HCT116 (cell line): ENCODE results near the gene SPSB3. TPM values are rescaled to one million over a fixed set of nuclear protein-coding genes. Genes with fewer than 3 reads are reported as not detected.

Experiments
- ATAC-seq: fragments of 200-7000 bp; cut with Tn5 transposase; 2 replicates; pipeline ENCODE4 v1.9.1; 2020; ENCODE audit warnings: mild to moderate bottlenecking, moderate library complexity
- BruUV-seq: library from RNA; stranded (reverse); fragments of 400-500 nt; replicated peaks from 2 replicates; lab custom pipeline; 2021; lab: Mats Ljungman, UMichigan
- CTCF ChIA-PET: fragments of 300-600 bp; sonication (Branson Sonifier 250); formaldehyde crosslinking; loops from one replicate; lab custom pipeline; 2021; ENCODE audit warnings: antibody characterized with exemption; lab: Charles Lee
- POLR2A ChIA-PET: fragments of 300-600, 350-600 bp; sonication (Branson Sonifier 250); formaldehyde crosslinking; loops from one replicate; lab custom pipeline; 2021; ENCODE audit warnings: antibody characterized with exemption; lab: Charles Lee
- RAD21 ChIA-PET, 2 experiments: fragments of 300-600 bp; sonication (Branson Sonifier 250); formaldehyde crosslinking; loops; one replicate each; lab custom pipeline; 2023; ENCODE audit warnings: low total read pairs in 2 of 2; ENCODE audit not compliant: uncharacterized antibody in 2 of 2, unreplicated experiment in 2 of 2, low non-redundant PET in 1 of 2; lab: Charles Lee
- DNase-seq: peaks from one replicate; pipeline ENCODE4 v3.0.0-alpha.2; 2010; ENCODE audit warnings: low read depth, low spot score
- H2AFZ ChIP-seq: fragments of 200-600 bp; shearing (Covaris generic), sonication (generic); 2 replicates; pipeline ENCODE4 v1.6.1; 2017; ENCODE audit warnings: low read depth, mixed run types, mixed read lengths, antibody characterized with exemption, low read length; ENCODE audit not compliant: poor library complexity, severe bottlenecking
- H3K27ac ChIP-seq: 2 replicates; pipeline ENCODE4 v1.5.1; 2012; ENCODE audit warnings: low read depth, low read length
- H3K27me3 ChIP-seq: fragments of 200-600 bp; sonication (generic); 2 replicates; pipeline ENCODE4 v1.6.1; 2016; ENCODE audit warnings: mixed run types, low read length, mixed read lengths; ENCODE audit not compliant: insufficient read depth
- H3K36me3 ChIP-seq, 2 experiments: fragments of 200-500 bp in 1 of 2; fragments of 200-600 bp in 1 of 2; sonication (Bioruptor generic) in 1 of 2; sonication (generic) in 1 of 2; 2 replicates each; pipeline versions ENCODE4 v1.5.1 to v1.6.1; 2014 to 2016; ENCODE audit warnings: low read length in 2 of 2, inconsistent platforms in 1 of 2, mixed read lengths in 1 of 2, mixed run types in 1 of 2; ENCODE audit not compliant: insufficient read depth in 2 of 2, control insufficient read depth in 1 of 2
- H3K4me1 ChIP-seq, 2 experiments: fragments of 200-600 bp in 1 of 2; sonication (generic) in 1 of 2; 2 replicates each; pipeline versions ENCODE4 v1.5.1 to v1.6.1; 2012 to 2017; ENCODE audit warnings: low read length in 2 of 2, inconsistent platforms in 1 of 2, mild to moderate bottlenecking in 1 of 2, mixed read lengths in 1 of 2, mixed run types in 1 of 2, moderate library complexity in 1 of 2; ENCODE audit not compliant: insufficient read depth in 2 of 2, control insufficient read depth in 1 of 2
- H3K4me2 ChIP-seq: fragments of 200-600 bp; sonication (generic); 2 replicates; pipeline ENCODE4 v1.6.1; 2017; ENCODE audit warnings: mixed run types, low read length, mixed read lengths
- H3K4me3 ChIP-seq, 2 experiments: fragments of 200-600 bp in 1 of 2; sonication (generic) in 1 of 2; replicated peaks in 1 of 2; 2 replicates each; pipeline ENCODE4 v1.5.1; 2011 to 2016; ENCODE audit warnings: low read length in 2 of 2, control low read depth in 1 of 2, low read depth in 1 of 2, mild to moderate bottlenecking in 1 of 2, mixed read lengths in 1 of 2, mixed run types in 1 of 2
- H3K79me2 ChIP-seq: fragments of 200-600 bp; sonication (generic); 2 replicates; pipeline ENCODE4 v1.6.1; 2017; ENCODE audit warnings: mild to moderate bottlenecking, mixed run types, low read length, moderate library complexity, mixed read lengths; ENCODE audit not compliant: insufficient read depth
- H3K9ac ChIP-seq: fragments of 200-600 bp; sonication (generic); 2 replicates; pipeline ENCODE4 v1.6.1; 2016; ENCODE audit warnings: low read length, mixed read lengths
- H3K9me2 ChIP-seq: fragments of 200-600 bp; sonication (generic), shearing (Covaris generic); 2 replicates; pipeline ENCODE4 v1.6.1; 2017; ENCODE audit warnings: mixed run types, mild to moderate bottlenecking, moderate library complexity; ENCODE audit not compliant: insufficient read depth
- H3K9me3 ChIP-seq, 2 experiments: fragments of 200-500 bp in 1 of 2; fragments of 200-600 bp in 1 of 2; sonication (Bioruptor generic) in 1 of 2; sonication (generic) in 1 of 2; 2 replicates each; pipeline ENCODE4 v1.6.1; 2014 to 2017; ENCODE audit warnings: low read length in 2 of 2, mixed read lengths in 2 of 2, inconsistent platforms in 1 of 2, low read depth in 1 of 2, mild to moderate bottlenecking in 1 of 2, mixed run types in 1 of 2, moderate library complexity in 1 of 2; ENCODE audit not compliant: control insufficient read depth in 1 of 2, insufficient read depth in 1 of 2
- H4K20me1 ChIP-seq: fragments of 200-600 bp; sonication (generic), shearing (Covaris generic); 2 replicates; pipeline ENCODE4 v1.6.1; 2017; ENCODE audit warnings: mixed run types, mild to moderate bottlenecking, moderate library complexity; ENCODE audit not compliant: insufficient read depth
- ATF3 ChIP-seq: IDR thresholded peaks from 2 replicates; pipeline ENCODE4 v1.6.1; 2012
- CEBPB ChIP-seq: IDR thresholded peaks from 2 replicates; pipeline ENCODE4 v1.6.1; 2012; ENCODE audit warnings: low read depth
- EGR1 ChIP-seq: IDR thresholded peaks from 2 replicates; pipeline ENCODE4 v1.6.1; 2012; ENCODE audit warnings: low read depth
- SRF ChIP-seq: IDR thresholded peaks from 2 replicates; pipeline ENCODE4 v1.6.1; 2012; ENCODE audit warnings: low read depth
- TCF7L2 ChIP-seq: IDR thresholded peaks from 2 replicates; pipeline ENCODE4 v1.7.0; 2011; ENCODE audit warnings: borderline replicate concordance, inconsistent platforms; ENCODE audit not compliant: insufficient read depth, insufficient read length; ENCODE audit errors: extremely low read depth
- ZBTB33 ChIP-seq: IDR thresholded peaks from 2 replicates; pipeline ENCODE4 v1.6.1; 2011; ENCODE audit warnings: mild to moderate bottlenecking, low read length, moderate library complexity; ENCODE audit not compliant: insufficient replicate concordance; ENCODE audit errors: extremely low read depth
- intact Hi-C: fragments of 100-400 bp; cut with micrococcal nuclease; formaldehyde crosslinking; loops from 2 replicates; pipeline ENCODE4 v1.10.0; 2022
- total RNA-seq: library from RNA; stranded (reverse); gene quantifications from one replicate; pipeline ENCODE4 v1.2.1, GENCODE V29; 2021; ENCODE audit not compliant: unreplicated experiment

The SPSB3 gene
- total RNA-seq, 1 experiment from 2014 or later = 31.6 TPM

GRCh38 chr16:1765826-1766225 is 16.5 kb downstream of the SPSB3 start:
- DNase-seq (no peak), ATAC-seq (no peak)
- H2AFZ ChIP-seq = no peak overlapping the region
- CTCF ChIA-PET = no interaction called here
- H4K20me1 ChIP-seq = peaks cover 5% of the 10 kb centered on the region; the same call in 1 of the 2 replicates
- POLR2A ChIA-PET = interaction anchor here (1.1 kb wide), 1 partner anchor 42 kb away, joined by 3 read pairs; no protein-coding TSS in a partner anchor
- BruUV-seq = no TSS peak
- no peaks in the 10 kb centered on the region for H3K9me3 ChIP-seq
- H3K27me3 ChIP-seq = no peaks in the 10 kb centered on the region
- H3K27ac ChIP-seq = no peak overlapping the region
- RAD21 ChIA-PET = no interaction called here
- H3K4me2 ChIP-seq = no peak overlapping the region
- H3K4me3 ChIP-seq = no peak overlapping the region
- peaks cover 5 to 13% of the 10 kb centered on the region in 2 experiments; a peak in 2 of 4 replicates for H3K36me3 ChIP-seq
- H3K79me2 ChIP-seq = peaks cover 10% of the 10 kb centered on the region; the same call in 1 of the 2 replicates
- TF ChIP-seq EGR1 (no peak), TCF7L2 (no peak), CEBPB (no peak), ATF3 (no peak), ZBTB33 (no peak)
- H3K9ac ChIP-seq = no peak overlapping the region
- intact Hi-C loops = no loop called here
- no peaks in the 10 kb centered on the region for H3K9me2 ChIP-seq
- H3K4me1 ChIP-seq = peaks cover 16 to 31% of the 10 kb centered on the region in 2 experiments

- BruUV-seq = no TSS peak
- intact Hi-C loops = no loop called here
- ChIA-PET CTCF (no interaction called here), POLR2A (interaction anchor here (1.1 kb wide), 1 partner anchor 41 kb away, joined by 3 read pairs; no protein-coding TSS in a partner anchor), RAD21 (no interaction called here)
- no peaks in the 10 kb centered on the region for H3K27me3 ChIP-seq
- ATAC-seq (no peak), DNase-seq (no peak)
- H3K9ac ChIP-seq = no peak overlapping the region
- no peak overlapping the region for H3K4me3 ChIP-seq
- H3K4me1 ChIP-seq = peaks cover 14 to 24% of the 10 kb centered on the region in 2 experiments
- H3K27ac ChIP-seq = no peak overlapping the region; the same call in 1 of the 2 replicates
- H3K79me2 ChIP-seq = peaks cover 2% of the 10 kb centered on the region; the same call in 1 of the 2 replicates
- no peak overlapping the region for H2AFZ ChIP-seq
- TF ChIP-seq SRF = no peak
- TF ChIP-seq TCF7L2 = no peak
- peaks cover 5 to 13% of the 10 kb centered on the region in 2 experiments; a peak in 2 of 4 replicates for H3K36me3 ChIP-seq
- no peak overlapping the region for H3K4me2 ChIP-seq
- no peaks in the 10 kb centered on the region for H3K9me3 ChIP-seq
- peaks cover 3% of the 10 kb centered on the region; the same call in 1 of the 2 replicates for H4K20me1 ChIP-seq
- H3K9me2 ChIP-seq = no peaks in the 10 kb centered on the region
These were observed 17.4 kb downstream of the SPSB3 start for GRCh38 chr16:1764971-1765370.
